ENCODE data around the gene SMYD3.

- TF ChIP-seq CTCF (IDR thresholded peaks at IDR 0.05) (no peak), POLR2AphosphoS5 (IDR thresholded peaks at IDR 0.05; ENCODE audit: low read depth, low read length) (no peak), SIN3A (IDR thresholded peaks at IDR 0.05; ENCODE audit: borderline replicate concordance, insufficient read depth, low read depth, low read length) (no peak)
Observed at GRCh38 chr1:245946905-245947304, 560.2 kb downstream of the SMYD3 start.

Data from Panc1 (cell line).